ENCODE results near the gene COMMD10. TPM values are rescaled to one million over a fixed set of nuclear protein-coding genes. Genes with fewer than 3 reads are reported as not detected.

The COMMD10 gene
- total RNA-seq, 1 experiment from 2014 or later = 39.8 TPM

DNA sequence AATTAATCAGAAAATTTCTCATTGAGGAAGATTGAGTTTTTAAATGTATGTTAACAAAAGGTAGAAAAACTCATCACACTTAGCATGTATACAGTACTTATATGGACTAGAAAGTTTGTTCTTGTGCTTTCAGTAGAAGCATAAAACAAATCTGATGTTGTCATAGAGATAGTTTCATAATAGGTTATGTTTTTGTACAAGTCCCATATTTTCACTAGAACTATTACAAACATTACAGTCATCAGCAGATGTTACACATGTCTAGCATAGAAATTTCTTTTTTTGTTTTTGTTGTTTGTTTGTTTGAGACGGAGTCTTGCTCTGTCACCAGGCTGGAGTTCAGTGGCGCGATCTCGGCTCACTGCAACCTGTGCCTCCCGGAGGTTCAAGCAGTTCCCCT is 131.4 kb downstream of the COMMD10 start:
- no peak overlapping the region for H3K4me3 Mint-ChIP-seq (ENCODE audit: low read depth, unreplicated experiment)
- no peaks in the 10 kb centered on the region for H3K27me3 Mint-ChIP-seq (ENCODE audit: unreplicated experiment)
- H3K9me3 Mint-ChIP-seq (ENCODE audit: low read depth, unreplicated experiment) = no peaks in the 10 kb centered on the region
- intact Hi-C loops (cut with micrococcal nuclease; ENCODE audit: unreplicated experiment) = no loop called here
- no peak overlapping the region for H3K27ac Mint-ChIP-seq (ENCODE audit: unreplicated experiment)
- no peak for DNase-seq
- H3K36me3 Mint-ChIP-seq (ENCODE audit: insufficient read depth, unreplicated experiment) = no peaks in the 10 kb centered on the region
- no TSS peak for BruUV-seq (replicated peaks)
- H3K4me1 Mint-ChIP-seq (ENCODE audit: low read depth, unreplicated experiment) = no peaks in the 10 kb centered on the region
- TF ChIP-seq, protein P1, sequence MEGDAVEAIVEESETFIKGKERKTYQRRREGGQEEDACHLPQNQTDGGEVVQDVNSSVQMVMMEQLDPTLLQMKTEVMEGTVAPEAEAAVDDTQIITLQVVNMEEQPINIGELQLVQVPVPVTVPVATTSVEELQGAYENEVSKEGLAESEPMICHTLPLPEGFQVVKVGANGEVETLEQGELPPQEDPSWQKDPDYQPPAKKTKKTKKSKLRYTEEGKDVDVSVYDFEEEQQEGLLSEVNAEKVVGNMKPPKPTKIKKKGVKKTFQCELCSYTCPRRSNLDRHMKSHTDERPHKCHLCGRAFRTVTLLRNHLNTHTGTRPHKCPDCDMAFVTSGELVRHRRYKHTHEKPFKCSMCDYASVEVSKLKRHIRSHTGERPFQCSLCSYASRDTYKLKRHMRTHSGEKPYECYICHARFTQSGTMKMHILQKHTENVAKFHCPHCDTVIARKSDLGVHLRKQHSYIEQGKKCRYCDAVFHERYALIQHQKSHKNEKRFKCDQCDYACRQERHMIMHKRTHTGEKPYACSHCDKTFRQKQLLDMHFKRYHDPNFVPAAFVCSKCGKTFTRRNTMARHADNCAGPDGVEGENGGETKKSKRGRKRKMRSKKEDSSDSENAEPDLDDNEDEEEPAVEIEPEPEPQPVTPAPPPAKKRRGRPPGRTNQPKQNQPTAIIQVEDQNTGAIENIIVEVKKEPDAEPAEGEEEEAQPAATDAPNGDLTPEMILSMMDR (IDR thresholded peaks at IDR 0.05; ENCODE audit: unreplicated experiment) = no peak
- CTCF ChIA-PET = interaction anchor here (0.5 to 0.9 kb wide), 2 partner anchors 9 to 1046 kb away, joined by 3 to 6 read pairs; no protein-coding TSS in a partner anchor

GRCh38 chr5:116225281-116225922 is 140.6 kb downstream of the COMMD10 start:
- no peak for DNase-seq
- no peak overlapping the region for H3K4me3 Mint-ChIP-seq (ENCODE audit: low read depth, unreplicated experiment)
- no TSS peak for BruUV-seq (replicated peaks)
- H3K9me3 Mint-ChIP-seq (ENCODE audit: low read depth, unreplicated experiment) = no peaks in the 10 kb centered on the region
- intact Hi-C loops (cut with micrococcal nuclease; ENCODE audit: unreplicated experiment) = no loop called here
- H3K36me3 Mint-ChIP-seq (ENCODE audit: insufficient read depth, unreplicated experiment) = no peaks in the 10 kb centered on the region
- H3K4me1 Mint-ChIP-seq (ENCODE audit: low read depth, unreplicated experiment) = peaks cover 7% of the 10 kb centered on the region
- TF ChIP-seq, protein P1 (IDR thresholded peaks at IDR 0.05; ENCODE audit: unreplicated experiment) = no peak
- CTCF ChIA-PET = interaction anchor here (0.5 to 0.7 kb wide), 3 partner anchors 9 to 26 kb away, joined by 3 to 6 read pairs (median 3); no protein-coding TSS in a partner anchor
- H3K27me3 Mint-ChIP-seq (ENCODE audit: unreplicated experiment) = no peaks in the 10 kb centered on the region
- no peak overlapping the region for H3K27ac Mint-ChIP-seq (ENCODE audit: unreplicated experiment)

DNA sequence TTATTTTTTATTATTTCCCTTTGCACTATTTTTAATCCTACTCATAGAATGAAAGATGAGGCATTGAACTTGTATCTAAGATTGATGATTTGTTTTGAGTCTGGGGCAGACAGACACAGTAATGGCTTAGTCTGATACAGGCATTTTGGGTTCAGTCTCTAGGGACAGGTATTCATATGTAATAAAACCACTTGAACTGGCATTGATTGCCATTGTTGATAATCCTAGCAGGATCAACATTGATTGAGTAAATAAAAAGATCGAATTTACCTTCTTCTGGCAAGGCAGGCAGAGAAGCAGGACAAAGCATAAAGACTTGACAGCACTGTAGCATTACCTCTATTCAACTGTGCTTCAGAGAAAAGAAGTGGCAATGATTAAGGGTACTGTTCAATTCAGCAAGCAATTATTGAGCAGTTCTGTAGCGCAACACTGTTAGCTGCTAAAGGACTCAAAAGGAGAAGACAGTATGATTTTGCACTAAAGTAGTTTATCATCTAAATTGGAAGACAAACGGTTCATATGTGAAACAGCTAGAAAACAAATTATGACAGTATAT is 144.4 kb downstream of the COMMD10 start:
- H3K9me3 Mint-ChIP-seq (ENCODE audit: low read depth, unreplicated experiment) = peaks cover 2% of the 10 kb centered on the region
- H3K27ac Mint-ChIP-seq (ENCODE audit: unreplicated experiment) = no peak overlapping the region
- H3K27me3 Mint-ChIP-seq (ENCODE audit: unreplicated experiment) = no peaks in the 10 kb centered on the region
- TF ChIP-seq, protein P1 (IDR thresholded peaks at IDR 0.05; ENCODE audit: unreplicated experiment) = no peak
- H3K4me1 Mint-ChIP-seq (ENCODE audit: low read depth, unreplicated experiment) = peaks cover 15% of the 10 kb centered on the region
- intact Hi-C loops (cut with micrococcal nuclease; ENCODE audit: unreplicated experiment) = no loop called here
- no TSS peak for BruUV-seq (replicated peaks)
- H3K36me3 Mint-ChIP-seq (ENCODE audit: insufficient read depth, unreplicated experiment) = no peaks in the 10 kb centered on the region
- H3K4me3 Mint-ChIP-seq (ENCODE audit: low read depth, unreplicated experiment) = no peak overlapping the region
- no peak for DNase-seq
- CTCF ChIA-PET = no interaction called here

GRCh38 chr5:116231288-116231687 is 146.5 kb downstream of the COMMD10 start:
- Mint-ChIP-seq H3K27ac (ENCODE audit: unreplicated experiment) (no peak overlapping the region), H3K27me3 (ENCODE audit: unreplicated experiment) (no peaks in the 10 kb centered on the region), H3K36me3 (ENCODE audit: insufficient read depth, unreplicated experiment) (no peaks in the 10 kb centered on the region), H3K4me1 (ENCODE audit: low read depth, unreplicated experiment) (peaks cover 8% of the 10 kb centered on the region), H3K4me3 (ENCODE audit: low read depth, unreplicated experiment) (no peak overlapping the region), H3K9me3 (ENCODE audit: low read depth, unreplicated experiment) (peaks cover 2% of the 10 kb centered on the region)
- BruUV-seq (replicated peaks) = no TSS peak
- intact Hi-C loops (cut with micrococcal nuclease; ENCODE audit: unreplicated experiment) = no loop called here
- DNase-seq = no peak
- CTCF ChIA-PET = interaction anchor here (0.6 kb wide), 1 partner anchor 1079 kb away, joined by 3 read pairs; no protein-coding TSS in a partner anchor
- TF ChIP-seq, protein P1 (IDR thresholded peaks at IDR 0.05; ENCODE audit: unreplicated experiment) = no peak

Data from Calu3 (cell line).